NOMO-1 treated with DMSO at 0.1 percent for 48 hours (cell line): Measurements from ENCODE around the gene RIPPLY2.

Experiments
- DNase-seq: peaks from one replicate; lab custom pipeline; 2025; ENCODE audit not compliant: unreplicated experiment; lab: John Stamatoyannopoulos, UW

Gene RIPPLY2

DNA sequence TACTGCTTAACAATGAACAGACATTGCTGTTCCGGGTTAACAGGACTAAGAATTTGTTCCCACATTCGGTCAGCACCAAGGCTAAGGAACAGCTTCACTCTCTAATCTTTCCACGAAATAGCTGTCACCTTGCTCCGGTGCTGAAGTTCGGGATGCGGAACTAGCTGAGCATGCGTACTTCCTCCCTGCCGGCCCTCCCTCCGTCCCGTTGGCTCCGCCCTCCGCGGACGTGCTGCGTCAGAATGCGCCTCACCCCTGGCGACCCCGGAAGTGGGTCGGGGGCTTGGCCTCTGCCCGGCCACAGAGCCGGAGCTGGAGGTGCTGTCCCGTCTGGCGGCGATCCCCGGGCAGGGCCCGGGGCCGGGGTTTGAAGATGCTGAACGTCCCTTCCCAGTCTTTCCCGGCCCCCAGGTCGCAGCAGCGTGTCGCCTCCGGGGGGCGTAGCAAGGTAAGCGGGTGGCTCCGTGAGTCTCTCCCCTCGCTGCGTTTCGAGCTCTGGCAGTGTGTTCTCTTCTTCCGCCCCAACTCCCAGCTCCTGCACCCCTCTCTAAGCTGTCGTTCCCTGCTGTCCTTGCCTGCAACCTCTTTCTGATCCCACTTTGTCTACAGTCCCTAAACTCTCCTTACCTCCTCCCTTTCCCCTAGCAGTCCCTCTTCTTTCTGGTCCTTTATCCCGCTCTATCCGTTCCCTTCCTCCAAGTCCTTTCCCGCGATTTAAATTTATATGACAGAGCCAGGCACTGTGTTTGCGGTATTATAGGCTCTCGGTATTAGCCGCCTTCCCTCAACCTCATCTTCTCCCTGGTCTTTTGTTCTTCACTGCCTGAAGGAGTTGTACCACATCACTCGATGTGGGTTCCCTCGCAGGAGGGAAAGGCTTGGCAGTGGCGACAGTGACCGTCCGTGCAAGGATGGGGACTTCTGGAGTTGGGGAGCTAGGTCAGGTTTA, 6.5 kb downstream of the RIPPLY2 start, which contains the start of gene CYB5R4:
CYB5R4 (plus strand) TSS at position 280 of the 949 bp plus-strand sequence; CDS start at position 374, 94 bp downstream.
- peak; percentile 93 for DNase-seq

DNA sequence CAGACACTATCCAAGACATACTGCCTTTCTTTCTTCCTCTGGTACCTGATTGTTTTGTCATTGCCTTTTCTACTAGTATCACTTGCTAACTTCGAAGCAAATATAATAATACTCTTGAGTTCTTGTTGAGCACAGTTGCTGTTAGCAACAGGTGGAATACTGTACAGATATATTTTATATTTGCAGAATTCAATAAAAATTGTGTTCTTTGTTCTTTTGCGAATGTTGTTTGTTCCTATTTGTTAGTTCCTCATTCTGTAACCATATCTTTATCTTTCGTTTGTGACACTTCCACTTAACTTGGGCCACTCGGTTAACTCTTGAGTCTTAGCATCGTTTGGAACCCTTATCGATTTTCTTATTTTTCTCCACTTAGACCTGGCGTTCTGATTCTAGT, 7.2 kb downstream of the RIPPLY2 start:
- peak; percentile 48 for DNase-seq

DNA sequence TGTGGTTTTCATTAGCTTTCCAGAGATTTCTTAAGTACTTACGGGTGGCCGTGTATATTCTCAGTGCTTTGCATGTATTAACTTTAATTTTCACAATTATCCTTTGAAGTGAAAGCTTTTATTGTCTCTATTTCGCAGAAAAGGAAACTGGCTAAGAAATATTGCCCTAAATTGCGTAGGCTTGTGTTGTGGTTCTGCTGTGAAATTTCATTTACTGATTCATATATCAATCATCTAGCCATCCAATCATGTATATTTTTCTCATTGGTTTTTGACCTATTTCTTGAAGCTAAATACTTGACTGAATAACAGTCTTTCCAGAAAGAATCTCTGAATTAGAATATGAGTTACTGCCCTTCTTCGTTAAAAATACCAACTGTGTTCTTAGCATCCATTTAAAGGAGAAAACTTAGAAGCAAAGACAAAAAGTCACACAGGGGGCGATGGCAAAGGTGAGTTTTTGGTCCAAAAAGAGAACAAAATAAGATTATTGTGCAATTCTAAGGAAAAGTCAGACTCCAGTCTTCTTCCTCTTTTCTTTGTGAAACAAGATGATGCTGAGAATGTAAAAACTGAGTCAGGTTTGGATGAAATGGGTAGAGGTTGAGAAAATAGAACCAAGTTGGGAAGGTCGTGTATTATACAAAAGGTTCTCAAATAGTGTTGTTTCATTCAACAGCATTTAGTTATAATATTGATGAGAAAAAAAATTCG, 7.8 kb downstream of the RIPPLY2 start:
- DNase-seq = peak; percentile 32

DNA sequence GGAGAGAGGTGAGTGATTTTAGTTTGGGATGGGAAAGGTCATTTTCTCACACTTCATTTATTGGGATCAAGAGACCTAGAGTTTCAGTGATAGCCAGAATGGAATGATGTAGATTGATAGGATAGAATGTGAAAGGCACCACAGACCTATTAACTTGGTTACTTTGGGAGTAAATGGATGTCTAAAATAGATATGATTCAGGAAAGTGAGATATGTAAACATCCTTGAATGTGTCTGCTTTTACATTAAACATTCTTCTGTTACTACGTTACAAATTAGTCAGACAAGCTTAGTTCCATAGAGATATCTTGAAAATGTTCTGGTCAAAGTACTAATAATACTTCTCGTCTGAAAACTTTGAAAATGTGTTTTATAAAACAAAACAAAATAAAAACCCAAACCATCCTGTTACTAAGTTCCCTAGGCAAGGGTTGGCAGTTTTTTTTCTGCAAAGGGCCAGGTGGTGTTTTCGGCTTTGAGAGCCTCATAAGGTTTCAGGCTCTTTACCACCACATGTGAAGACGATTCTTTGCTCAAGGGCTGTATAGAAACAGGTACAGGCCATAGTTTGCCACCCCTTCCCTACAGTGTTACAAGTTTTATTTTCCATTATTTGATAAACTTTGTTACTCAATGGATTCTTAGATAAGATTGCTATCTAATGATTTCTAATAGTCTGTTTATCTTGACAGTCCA, 9.8 kb downstream of the RIPPLY2 start:
- DNase-seq = no peak

DNA sequence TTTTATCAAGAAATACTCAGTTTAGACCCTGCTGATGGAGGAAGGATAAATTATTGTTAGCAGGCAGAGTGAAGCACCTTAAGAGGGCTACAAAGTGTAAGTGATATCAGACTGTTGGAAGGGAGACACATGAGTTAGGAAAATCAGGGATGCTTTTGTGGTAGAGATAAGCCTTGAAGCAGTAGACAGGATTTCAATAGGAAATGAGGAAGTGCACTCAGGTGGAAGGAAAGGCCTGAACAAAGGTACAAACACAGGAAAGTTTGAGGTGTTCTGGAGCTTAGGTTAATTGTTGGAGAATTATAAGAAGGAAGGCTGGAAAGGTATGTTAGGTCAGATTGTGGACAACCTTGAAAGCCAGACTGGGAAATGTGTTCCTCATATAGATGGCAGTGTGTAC, 13.9 kb downstream of the RIPPLY2 start:
- no peak for DNase-seq

DNA sequence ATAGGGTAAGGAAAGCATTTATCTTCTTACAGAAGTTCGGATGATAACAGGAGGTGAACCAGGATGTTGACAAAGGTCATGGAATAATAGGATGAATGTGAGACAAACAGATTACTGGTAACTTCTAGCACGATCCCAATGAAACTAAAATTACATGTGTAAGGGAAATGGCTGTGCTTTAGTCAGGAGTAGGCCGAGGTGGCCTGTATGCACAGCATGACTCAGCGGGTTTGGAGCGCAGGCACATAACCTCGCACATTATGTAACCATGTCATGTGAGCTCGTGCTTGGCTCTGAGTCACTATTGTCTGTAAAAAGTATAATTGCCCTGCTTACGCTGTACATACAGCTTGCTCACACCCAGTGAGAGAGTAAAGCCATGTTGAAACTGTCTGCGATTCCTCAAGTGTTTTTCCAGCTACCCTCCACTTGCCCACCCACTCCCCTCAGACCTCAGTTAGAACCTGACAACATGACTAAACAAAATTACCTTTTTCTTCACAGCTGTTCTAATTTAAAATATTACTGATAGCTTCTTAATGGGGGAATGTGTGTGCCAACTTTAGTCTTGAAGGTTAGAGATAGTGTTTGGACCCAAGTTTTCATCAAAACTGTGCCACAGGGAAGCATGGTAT, 14.5 kb downstream of the RIPPLY2 start:
- DNase-seq = peak; percentile 82

DNA sequence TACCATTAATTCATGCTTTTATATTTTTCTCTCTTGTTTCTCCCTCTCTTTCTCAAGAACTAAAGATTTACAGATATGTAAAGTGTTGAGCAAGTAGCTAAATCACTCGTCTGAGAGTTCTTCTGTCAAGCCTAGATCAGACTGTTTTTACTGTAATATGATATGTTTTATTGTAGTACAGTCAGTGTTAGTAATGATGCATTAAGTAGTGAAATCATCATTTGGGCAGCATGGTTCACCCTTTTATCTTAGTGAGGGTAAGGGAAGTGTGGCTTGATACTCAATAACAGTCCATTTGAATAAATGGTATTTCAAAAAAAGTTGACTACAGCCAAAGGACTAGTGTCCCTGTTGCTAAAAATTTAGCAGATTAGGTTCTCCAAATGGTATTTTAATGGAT, 15.5 kb downstream of the RIPPLY2 start:
- DNase-seq = no peak

DNA sequence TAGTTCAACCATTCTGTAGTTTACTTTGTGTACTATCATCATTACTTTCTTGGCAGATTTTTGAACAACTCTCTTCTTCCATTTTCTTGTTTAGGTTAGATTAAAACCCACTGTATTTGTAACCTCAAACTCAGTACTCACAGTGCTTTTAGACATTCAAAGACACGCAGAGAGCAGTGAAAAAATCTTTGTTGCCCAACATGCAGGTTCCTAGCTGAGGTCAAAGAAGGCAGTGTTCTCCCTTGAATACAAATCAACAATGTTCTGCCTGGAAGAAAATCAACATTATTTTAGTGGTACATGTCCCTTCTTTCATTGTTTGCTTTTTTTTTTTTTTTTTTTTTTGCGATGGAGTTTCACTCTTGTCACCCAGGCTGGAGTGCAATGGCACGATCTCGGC, 17.5 kb downstream of the RIPPLY2 start:
- no peak for DNase-seq

DNA sequence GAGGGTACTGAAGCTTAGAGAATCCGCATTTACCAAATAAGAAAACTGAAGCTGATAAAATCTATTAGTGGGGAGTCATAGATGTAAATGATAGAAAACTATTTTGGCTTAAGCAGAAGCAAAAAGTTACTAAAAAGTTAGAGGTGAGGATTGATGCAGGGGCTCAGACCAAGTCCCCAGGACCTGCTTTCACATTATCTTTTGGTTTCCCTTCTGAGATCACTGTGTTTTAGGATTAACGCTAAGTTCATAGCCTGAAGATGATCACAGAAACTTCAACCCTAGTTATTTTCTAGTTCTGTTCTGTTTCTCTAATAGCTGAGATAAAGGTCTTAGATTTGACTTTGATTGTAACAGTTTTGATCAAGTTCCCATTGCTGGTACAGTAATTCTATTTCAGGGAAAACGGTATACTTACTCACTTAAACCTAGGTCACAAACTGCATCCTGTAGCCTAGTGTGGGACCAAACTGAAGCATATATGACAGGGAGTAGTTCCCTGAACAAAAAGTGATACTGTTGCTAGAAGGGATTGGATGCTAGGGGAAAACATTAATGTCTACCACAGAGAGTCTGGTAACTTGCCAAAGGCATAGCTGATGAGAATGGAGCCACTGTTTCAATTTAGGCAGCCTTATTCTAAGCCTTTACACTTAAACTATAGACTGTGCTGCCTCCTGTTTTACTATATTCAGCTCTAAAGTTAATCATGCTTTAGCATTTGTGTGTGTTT, 19.4 kb downstream of the RIPPLY2 start:
- DNase-seq = no peak

DNA sequence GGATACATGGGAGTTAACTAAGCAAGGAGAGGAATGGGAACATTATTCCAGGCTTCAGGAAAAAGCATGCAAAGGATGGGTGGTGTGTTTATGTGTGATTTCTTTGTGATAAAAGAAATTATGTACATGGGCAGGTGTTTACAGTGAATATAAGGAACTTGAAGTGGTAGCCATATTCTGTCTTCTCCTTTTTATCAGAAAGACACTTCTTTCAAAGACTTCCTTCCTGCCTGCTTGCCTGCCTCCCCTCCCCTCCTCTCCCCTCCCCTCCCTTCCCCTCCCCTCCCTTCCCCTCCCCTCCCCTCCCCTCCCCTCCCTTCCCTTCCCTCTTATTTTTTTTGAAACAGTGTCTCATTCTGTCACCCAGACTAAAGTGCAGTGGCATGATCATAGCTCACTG, 20.7 kb downstream of the RIPPLY2 start:
- peak; percentile 20 for DNase-seq

DNA sequence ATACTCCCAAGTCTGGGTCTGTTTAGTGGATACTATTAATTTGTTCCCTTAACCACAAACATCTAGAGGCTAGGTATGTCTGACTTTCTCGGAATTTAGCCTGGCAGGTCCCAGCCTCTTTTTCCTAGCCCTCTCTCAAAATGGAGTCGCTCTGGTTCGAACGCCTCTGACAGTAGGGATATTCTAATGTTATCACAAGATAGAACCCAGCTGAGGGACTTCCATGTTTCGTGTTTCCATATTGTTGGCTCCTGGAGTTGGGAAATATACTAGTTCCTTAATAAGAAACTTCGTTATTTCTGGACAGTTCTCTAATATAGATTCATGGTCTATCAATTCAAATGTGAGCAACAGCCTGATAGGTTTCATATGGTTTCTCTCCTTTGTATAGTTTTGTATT, 22.7 kb downstream of the RIPPLY2 start:
- DNase-seq = no peak

DNA sequence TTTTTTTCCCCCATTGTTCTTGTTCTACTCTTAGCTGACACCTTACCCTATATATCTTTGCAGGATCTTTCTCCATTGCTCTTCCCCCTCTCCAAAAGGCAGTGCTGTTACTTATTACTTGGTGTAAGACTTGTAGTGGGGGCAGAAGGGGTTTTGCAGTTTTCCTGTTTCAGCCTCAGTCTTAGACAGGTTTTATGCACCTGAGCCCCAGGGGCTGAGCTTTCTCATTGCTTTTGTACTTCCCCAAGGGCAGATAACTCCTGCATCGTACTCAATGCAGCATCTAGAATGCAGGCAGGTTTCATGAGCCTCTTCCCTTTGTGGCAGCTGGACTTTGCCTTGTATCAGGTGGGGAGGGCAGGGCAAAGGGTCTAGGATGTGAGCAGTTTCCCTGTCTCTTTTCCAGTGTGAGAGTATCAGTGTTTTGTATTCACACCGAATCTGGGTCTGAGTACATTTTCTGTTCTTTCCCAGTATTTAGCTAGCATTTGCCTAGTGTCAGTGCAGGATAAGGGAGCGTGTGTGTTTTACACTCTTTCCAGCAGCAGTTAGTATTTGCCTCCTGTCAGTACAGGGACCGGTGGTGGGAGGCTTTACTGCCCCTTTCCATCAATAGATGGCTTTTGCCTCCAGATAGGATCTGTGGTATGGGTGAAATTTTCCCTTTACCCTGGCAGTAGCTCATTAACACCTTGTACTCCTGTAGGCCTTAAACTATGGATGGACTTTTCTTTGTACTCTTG, 25.9 kb downstream of the RIPPLY2 start:
- no peak for DNase-seq

DNA sequence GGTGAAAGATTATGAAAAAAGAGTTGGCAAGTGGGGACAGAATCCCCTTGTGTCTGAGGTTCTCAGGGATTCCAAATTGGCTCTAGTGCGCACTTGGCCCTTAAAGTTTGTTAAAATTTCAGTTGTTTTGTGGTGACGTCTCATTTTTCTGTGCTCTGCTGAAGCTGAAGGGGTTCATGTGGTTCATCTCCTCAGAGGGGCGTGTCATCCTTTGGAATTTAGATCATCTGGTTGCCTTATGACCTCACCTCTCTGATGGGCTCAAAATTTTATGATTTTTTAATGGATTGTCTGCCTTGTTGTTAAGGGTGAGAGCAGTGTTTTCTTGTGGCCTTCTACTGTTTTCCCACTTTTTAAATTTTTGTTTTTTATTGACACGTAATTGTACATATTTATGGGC, 26.6 kb downstream of the RIPPLY2 start:
- DNase-seq = no peak

DNA sequence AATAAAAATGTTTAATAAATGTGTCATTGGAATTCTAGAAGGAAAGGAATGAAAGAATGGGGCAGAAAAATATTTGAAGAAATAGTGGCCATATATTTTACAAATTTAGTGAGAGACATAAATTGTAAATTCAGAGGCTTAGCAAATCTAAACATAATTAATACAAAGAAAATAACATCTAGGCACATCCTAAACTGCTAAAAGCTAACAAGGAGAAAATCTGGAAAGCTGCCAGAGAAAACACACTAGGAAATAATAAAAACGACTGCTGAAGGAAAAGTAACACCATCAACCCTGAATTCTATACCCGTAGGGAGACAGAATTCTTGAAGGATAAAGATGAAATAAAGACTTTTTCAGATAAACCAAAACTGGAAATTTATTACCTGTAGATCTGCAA, 30.1 kb downstream of the RIPPLY2 start:
- no peak for DNase-seq

DNA sequence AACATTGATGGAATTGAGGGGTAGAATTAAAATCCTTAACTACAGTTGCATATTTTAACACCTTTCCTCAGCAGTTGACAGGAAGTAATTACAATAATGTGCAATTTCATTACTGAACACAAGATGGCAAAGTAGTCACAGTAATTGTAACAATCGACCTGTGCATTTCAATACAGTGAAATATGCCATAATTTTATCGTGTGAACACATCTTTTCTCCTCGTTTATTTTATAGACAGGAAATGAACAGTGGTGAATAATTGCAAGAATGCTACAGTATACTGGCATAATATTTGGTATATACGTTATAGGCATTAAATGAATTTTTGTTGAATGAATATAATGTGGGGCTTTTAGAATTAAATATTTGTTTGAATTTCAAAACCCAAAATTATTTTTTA, 31.4 kb downstream of the RIPPLY2 start:
- peak; percentile 70 for DNase-seq

DNA sequence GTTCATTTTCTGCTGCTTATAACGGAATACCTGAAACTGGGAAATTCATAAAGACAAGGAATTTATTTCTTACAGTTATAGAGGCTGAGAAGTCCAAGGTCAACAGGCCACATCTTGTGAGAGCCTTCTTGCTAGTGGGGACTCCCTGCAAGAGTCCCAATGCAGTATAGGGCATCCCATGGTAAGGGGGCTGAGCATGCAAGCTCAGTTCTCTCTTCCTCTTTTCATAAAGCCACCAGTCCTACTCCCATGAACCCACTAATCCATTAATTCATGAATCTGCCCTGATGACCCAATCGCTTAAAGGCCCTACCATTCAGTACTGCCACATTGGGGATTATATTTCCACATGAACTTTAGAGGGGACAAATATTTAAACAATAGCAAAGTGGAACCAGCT, 32.8 kb downstream of the RIPPLY2 start:
- no peak for DNase-seq

DNA sequence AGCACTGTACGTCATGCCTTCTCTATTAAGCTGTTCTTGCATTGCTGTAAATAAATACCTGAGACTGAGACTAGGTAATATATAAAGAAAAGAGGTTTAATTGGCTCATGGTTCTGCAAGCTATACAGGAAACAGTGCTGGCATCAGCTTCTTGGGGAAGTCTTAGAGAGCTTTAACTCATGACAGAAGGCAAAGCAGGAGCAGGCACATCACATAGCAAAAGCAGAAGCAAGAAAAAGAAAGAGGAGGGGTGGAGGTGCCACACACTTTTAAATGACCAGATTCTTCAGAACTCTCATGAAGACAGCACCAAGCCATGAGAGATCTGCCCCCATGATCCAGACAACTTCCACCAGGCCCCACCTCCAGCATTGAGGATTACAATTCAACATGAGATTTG, 36.5 kb downstream of the RIPPLY2 start:
- no peak for DNase-seq

DNA sequence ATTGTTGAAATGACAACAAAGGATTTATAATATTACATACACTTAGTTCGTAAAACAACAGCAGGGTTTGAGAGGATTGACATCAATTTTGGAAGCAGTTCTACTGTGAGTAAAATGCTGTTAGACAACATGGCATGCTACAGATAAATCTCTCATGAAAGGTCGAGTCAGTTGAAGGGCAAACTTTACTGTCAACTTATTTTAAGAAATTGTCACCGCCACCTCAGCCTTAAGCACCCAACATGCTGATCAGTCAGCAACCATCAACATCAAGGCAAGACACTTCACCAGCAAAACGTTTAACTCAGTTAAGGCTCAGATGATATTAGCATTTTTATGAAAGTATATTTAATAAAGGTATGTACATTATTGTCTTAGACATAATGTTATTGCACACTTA, 37.4 kb downstream of the RIPPLY2 start:
- no peak for DNase-seq

DNA sequence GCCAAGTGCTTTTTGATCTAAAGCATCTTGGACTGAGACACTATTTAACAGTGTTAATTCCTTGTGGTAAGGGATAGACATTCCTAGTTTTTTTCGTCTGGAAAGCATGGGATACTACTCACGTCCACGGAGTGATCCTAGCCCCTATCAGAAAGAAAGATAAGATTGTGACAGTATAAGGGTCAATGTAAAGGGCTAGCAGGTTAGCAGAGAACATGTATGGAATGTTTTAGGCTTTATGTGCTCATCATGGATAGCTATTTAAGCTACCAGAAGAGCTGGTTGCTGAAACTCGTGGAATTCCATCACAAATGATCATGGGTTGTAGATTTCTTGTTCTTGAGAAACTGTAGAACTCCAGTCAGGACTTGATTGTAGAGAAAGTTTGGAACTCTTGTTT, 38.4 kb downstream of the RIPPLY2 start:
- no peak for DNase-seq

DNA sequence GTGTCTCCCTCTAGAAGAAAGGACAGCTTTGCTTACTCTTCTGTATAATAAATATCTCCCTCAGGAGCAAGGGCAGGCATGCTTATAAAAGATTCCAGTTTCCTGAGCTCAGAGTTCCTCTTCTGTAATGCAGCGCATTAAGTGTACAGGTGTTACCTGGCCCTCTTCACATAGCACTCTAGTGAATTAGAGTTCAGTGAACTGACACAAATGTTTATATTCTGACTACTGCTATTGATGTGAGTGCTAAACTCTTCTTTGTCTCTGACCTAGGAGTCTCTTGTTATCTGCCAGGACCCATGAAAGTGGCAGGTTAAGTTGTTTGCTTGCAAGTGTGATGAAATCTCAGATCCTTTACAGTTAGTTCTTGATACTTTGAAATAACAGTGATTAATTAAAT, 39.9 kb downstream of the RIPPLY2 start:
- DNase-seq = no peak
